Adrenal gland (tissue), 12 donors: ENCODE data around the gene TRPV4. TPM values are rescaled to one million over a fixed set of nuclear protein-coding genes. Genes with fewer than 3 reads are reported as not detected.

ENCODE experiments used
- DNase-seq, 7 donors: peaks; one replicate each; pipeline ENCODE4 v3.0.0-alpha.2; 2019 to 2020
- H3K27ac ChIP-seq, 5 donors: fragments of 200-600 bp; sonication (generic) in 4 of 5; 1 replicate in 3 of 5; 2 replicates in 2 of 5; pipeline versions ENCODE4 v1.5.1 to v1.8.0; 2016 to 2020; ENCODE audit warnings: mild to moderate bottlenecking in 1 of 5
- H3K27me3 ChIP-seq: fragments of 200-600 bp; 2 replicates; pipeline ENCODE4 v1.8.0; 2021
- H3K36me3 ChIP-seq, 2 donors: fragments of 200-600 bp; replicated peaks in 1 of 2; 1 replicate in 1 of 2; 2 replicates in 1 of 2; pipeline versions ENCODE4 v1.5.1 to v1.8.0; 2018 to 2022
- H3K4me1 ChIP-seq, 2 donors: fragments of 200-600 bp; replicated peaks in 1 of 2; 1 replicate in 1 of 2; 2 replicates in 1 of 2; pipeline versions ENCODE4 v1.5.1 to v1.8.0; 2018 to 2021
- H3K4me3 ChIP-seq, 4 donors: fragments of 200-600 bp; sonication (generic) in 3 of 4; one replicate each; pipeline ENCODE4 v1.5.1; 2016 to 2018
- H3K9me3 ChIP-seq, 3 donors: fragments of 200-600 bp; sonication (generic) in 1 of 3; replicated peaks in 1 of 3; 1 replicate in 2 of 3; 2 replicates in 1 of 3; pipeline versions ENCODE4 v1.5.1 to v1.8.0; 2016 to 2021
- CTCF ChIP-seq, 6 experiments: fragments of 450-650 bp in 4 of 6; fragments of 200-600 bp in 2 of 6; sonication (generic) in 1 of 6; IDR thresholded peaks; 1 replicate in 5 of 6; 2 replicates in 1 of 6; pipeline versions ENCODE4 v1.5.1 to v1.8.0; 2016 to 2021; ENCODE audit warnings: antibody characterized with exemption in 6 of 6, mild to moderate bottlenecking in 2 of 6, moderate library complexity in 1 of 6
- POLR2A ChIP-seq, 2 donors: fragments of 450-650 bp; IDR thresholded peaks; one replicate each; pipeline ENCODE4 v1.6.1; 2017; ENCODE audit warnings: antibody characterized with exemption in 2 of 2, mild to moderate bottlenecking in 2 of 2, moderate library complexity in 1 of 2
- WGBS, 4 donors: extraction: QIAGEN DNeasy Blood & Tissue Kit in 2 of 4; methylation state at CpG; one replicate each; pipeline versions ENCODE4 v1.1.5 to v1.1.7; 2013 to 2017; 5-methylcytosine and 5-hydroxymethylcytosine counted together
- intact Hi-C, 2 donors: fragments of 100-400 bp; cut with DNase I; formaldehyde crosslinking; loops; one replicate each; pipeline versions ENCODE4 v1.14.1 to v1.15.0; 2022 to 2023
- polyA plus RNA-seq, 3 donors: library from polyadenylated mRNA; stranded (reverse); fragments of 200-250 nt in 2 of 3; fragments of 350-450 nt in 1 of 3; fragmentation: Illumina TruSeq in 1 of 3; extraction: RNeasy Lipid Tissue Mini Kit (QIAGEN cat#74804) in 1 of 3; gene quantifications; one replicate each; pipeline ENCODE4 v1.2.3, GENCODE V29; 2013 to 2014
- total RNA-seq, 9 donors: library from RNA; depleted of rRNA in 4 of 9; stranded (reverse); fragments of >200 nt in 4 of 9; fragments of 120-200 nt in 1 of 9; fragmentation: NEBNext Ultra II Directional in 1 of 9; extraction: Animal tissue kit (Norgen Biotek cat#: 25700) in 1 of 9; gene quantifications; one replicate each; pipeline versions ENCODE4 v1.1.0 to v1.2.4, GENCODE V29; 2013 to 2023
- donor health status: healthy with polysubstance abuse.
- donor health status: Bipolar disorder and iron deficiency.
- donor health status: DM: yes; HTN: yes; CAD: no.
- donor health status: DM: no; HTN: no; CAD: no.
- donor health status: DM: no; HTN: no; CAD: no.
- donor health status: DM: yes; HTN: yes; CAD: no.

Gene TRPV4
- total and polyA plus RNA-seq, 12 donors = 0.30 to 5.9 (median 1.4) TPM

GRCh38 chr12:109822951-109823411, 10.2 kb downstream of the TRPV4 start:
- 34 to 66% (median 49%) methylated on average over 6 to 15 of the region's 15 CpGs for WGBS, 4 donors
- Histone ChIP-seq H3K4me1 (peaks cover 0 to 10% of the 10 kb centered on the region in 2 donors), H3K36me3 (no peaks in the 10 kb centered on the region), H3K9me3 (no peaks in the 10 kb centered on the region), H3K27me3 (no peaks in the 10 kb centered on the region), H3K4me3 (no peak overlapping the region), H3K27ac (peak overlapping the region in 3 of 5 donors; percentile 4 to 63 (median 63))
- DNase-seq = peak; percentile 70 to 89 (median 81)
- intact Hi-C loops = no loop called here
- TF ChIP-seq CTCF (IDR thresholded peaks at IDR 0.05) = peak in 1 of 6 experiments; percentile 1
- TF ChIP-seq POLR2A (IDR thresholded peaks at IDR 0.05) = peak in 1 of 2 donors; percentile 49

DNA sequence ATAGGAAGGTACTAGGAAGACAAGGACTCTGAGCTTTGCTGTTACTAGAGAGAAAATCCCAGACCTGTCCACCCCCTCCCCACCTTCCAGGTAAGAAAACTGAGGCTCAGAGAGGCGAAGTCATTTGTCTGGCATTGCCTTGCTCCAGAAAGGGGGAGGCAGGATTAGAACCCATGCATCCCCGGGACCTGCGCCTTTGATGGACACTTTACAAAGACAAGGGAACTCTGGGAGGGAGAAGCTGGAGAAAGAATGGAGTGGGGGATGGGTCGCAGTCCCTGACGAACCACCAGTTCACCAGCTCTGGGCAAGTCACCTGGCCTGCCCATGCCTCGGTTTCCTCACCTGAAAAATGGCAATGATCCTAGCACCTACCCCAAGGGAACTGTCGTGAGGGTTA, 10.8 kb downstream of the TRPV4 start:
- Histone ChIP-seq H3K27me3 (no peaks in the 10 kb centered on the region), H3K9me3 (no peaks in the 10 kb centered on the region), H3K4me1 (peaks cover 0 to 10% of the 10 kb centered on the region in 2 donors), H3K36me3 (no peaks in the 10 kb centered on the region), H3K27ac (peak overlapping the region in 2 of 5 donors; percentile 4 to 63), H3K4me3 (no peak overlapping the region)
- TF ChIP-seq POLR2A (IDR thresholded peaks at IDR 0.05) (no peak), CTCF (IDR thresholded peaks at IDR 0.05) (no peak)
- WGBS, 4 donors = 80 to 89% (median 81%) methylated on average over 7 of the region's 7 CpGs
- no peak for DNase-seq
- intact Hi-C loops = no loop called here

- no peak for DNase-seq
- H3K4me1 ChIP-seq = peaks cover 0 to 10% of the 10 kb centered on the region in 2 donors
- intact Hi-C loops = no loop called here
- no peaks in the 10 kb centered on the region for H3K36me3 ChIP-seq
- TF ChIP-seq POLR2A (IDR thresholded peaks at IDR 0.05) (no peak), CTCF (IDR thresholded peaks at IDR 0.05) (no peak)
- H3K9me3 ChIP-seq = no peaks in the 10 kb centered on the region
- H3K4me3 ChIP-seq = no peak overlapping the region
- no peaks in the 10 kb centered on the region for H3K27me3 ChIP-seq
- H3K27ac ChIP-seq = no peak overlapping the region
Observed at GRCh38 chr12:109821968-109822367, 11.2 kb downstream of the TRPV4 start.

DNA sequence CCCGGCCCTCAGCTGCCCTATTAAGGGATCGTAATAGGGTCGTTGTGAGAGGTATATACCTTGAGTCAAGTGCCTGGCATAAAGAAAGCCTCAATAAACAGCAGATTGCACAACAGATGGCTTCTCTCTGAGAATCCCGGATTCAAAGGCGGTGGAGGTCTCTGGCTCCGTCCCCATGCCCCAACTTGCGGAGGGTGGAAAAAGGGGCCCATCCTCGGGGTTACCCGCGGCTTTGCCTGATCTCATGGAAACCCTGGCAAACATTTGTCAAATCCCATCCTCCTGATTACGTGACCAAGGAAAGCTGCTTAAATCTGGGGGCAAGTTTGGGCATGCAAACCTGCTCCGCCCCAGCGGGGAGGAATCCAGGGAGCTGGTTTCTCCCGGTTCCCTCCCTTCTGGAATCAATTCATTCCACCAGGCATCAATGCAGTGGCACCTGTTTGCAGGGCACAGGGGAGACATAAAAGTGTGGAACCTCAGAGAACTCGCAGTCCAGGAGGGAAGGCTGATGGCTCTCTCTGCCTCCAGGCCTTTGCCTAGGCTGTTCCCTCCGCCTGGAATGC, 12.3 kb downstream of the TRPV4 start:
- no peaks in the 10 kb centered on the region for H3K9me3 ChIP-seq
- TF ChIP-seq CTCF (IDR thresholded peaks at IDR 0.05) (no peak), POLR2A (IDR thresholded peaks at IDR 0.05) (no peak)
- WGBS, 4 donors = 86 to 90% (median 89%) methylated on average over 13 to 16 of the region's 16 CpGs
- H3K27me3 ChIP-seq = no peaks in the 10 kb centered on the region
- H3K36me3 ChIP-seq = no peaks in the 10 kb centered on the region
- H3K4me3 ChIP-seq = no peak overlapping the region
- peaks cover 0 to 10% of the 10 kb centered on the region in 2 donors for H3K4me1 ChIP-seq
- no peak for DNase-seq
- no peak overlapping the region for H3K27ac ChIP-seq
- intact Hi-C loops = no loop called here
